Measurements from ENCODE around the gene RPS29.

RPS29 gene

DNA sequence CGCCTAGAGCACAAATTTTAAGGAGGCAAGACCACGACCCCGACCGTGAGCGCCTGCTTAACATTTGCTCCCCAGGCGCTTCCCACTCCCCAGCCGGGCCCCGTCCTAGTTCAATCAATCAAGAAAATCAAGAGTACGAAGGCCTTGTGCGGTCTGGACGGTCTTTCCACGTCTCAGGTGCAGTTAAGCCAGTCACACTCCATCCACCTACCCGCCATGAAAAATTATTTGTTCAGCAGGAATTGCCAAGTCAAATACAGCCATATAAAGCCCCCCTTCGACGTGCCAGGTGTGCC, 12.0 kb upstream of the RPS29 start:
- no peak for DNase-seq (ENCODE audit: low spot score)

DNA sequence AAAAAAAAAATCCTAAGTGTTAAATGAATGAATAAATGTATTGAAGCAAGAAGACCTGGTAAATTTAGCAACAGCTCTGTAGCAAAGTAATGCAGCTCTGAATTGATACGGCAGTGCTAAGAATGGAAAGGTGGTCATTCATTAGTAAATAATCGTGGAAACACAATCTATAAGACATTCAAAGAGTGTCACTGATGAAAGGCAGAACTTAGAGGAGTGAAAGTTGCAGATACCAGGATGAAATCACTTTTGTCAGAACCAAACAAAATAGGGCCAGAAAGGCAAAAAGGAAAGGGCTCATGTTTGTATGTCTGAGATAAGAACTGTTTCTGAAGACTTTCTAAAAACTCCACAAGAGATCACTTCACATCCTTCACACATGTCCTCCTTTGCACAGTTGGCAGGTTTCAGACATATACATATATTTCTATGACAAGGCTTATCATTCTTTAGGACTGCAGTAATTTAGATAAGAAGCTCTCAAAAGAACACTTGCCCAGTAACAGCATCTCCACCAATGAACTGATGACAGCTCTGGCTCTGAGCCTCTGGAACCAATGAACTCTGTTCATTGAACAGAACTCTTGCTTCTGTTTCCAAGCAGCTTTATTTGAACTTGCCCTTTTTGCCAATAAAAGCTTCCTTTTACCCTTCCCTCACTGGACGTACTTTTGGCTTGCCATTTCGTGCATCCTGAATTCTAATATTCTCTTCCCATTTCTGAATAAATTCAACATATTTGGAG, 8.3 kb upstream of the RPS29 start:
- no peak for DNase-seq (ENCODE audit: low spot score)

DNA sequence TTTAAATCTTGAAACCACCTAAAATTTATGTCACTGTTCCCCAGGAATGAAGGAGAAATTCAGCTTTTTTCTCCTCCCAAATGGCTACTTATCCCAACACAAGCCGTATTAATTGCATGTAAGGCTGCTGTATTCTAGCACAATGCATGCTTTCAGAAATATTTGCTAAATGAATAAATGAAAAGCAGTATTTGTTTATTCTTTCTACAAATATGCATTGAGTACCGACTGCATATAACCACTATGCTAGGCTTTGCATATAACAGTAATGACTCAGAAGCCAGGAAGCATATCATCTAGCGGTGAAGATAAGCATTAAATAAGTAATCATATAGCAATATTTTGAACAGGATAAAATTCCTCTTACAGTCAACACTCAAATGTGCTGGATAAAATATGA, 6.8 kb upstream of the RPS29 start:
- no peak for DNase-seq (ENCODE audit: low spot score)

DNA sequence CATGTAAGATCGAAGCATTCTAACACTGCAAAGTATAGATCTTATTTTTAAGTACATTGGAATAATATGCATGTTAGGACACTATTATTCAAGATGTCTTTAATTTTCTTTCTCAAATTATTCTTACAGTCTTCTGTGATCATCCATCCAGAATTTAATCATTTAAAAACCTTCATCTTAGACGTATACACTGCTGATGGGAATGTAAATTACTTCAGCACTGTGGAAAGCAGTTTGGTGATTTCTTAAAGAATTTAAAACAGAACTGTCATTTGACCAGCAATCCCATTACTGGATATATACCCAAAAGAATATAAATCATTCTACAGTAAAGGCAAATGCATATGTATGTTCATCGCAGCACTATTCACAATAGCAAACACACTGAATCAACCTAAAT, 3.2 kb upstream of the RPS29 start:
- no peak for DNase-seq (ENCODE audit: low spot score)

DNA sequence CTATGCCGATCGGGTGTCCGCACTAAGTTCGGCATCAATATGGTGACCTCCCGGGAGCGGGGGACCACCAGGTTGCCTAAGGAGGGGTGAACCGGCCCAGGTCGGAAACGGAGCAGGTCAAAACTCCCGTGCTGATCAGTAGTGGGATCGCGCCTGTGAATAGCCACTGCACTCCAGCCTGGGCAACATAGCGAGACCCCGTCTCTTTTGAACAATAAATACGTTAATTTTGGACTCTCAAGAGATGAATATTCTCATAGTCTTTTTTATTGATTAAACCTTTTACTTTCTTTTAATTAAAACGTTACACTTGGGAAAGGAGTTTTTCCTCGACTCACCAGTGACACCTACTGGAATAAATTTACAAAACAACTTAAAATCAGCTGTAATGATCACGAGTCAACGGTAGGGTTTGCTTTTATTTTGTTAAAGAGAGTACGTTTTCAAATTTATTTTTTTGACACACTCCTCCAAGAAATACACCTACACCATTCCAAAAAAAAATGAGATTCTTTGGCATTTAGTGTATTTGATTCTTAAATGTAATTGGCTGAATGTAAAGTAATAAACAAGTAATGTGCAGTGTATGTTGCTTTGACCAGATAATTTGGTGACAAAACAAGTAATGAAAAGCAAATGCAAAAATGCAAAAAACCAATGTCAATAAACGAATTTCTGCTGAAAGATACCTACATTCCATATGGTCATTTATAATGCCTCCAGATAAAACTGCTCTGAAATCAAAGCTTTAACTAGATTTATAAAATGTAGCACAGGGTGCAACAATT, 687 bp upstream of the RPS29 start:
- DNase-seq (ENCODE audit: low spot score) = peak; percentile 75

DNA sequence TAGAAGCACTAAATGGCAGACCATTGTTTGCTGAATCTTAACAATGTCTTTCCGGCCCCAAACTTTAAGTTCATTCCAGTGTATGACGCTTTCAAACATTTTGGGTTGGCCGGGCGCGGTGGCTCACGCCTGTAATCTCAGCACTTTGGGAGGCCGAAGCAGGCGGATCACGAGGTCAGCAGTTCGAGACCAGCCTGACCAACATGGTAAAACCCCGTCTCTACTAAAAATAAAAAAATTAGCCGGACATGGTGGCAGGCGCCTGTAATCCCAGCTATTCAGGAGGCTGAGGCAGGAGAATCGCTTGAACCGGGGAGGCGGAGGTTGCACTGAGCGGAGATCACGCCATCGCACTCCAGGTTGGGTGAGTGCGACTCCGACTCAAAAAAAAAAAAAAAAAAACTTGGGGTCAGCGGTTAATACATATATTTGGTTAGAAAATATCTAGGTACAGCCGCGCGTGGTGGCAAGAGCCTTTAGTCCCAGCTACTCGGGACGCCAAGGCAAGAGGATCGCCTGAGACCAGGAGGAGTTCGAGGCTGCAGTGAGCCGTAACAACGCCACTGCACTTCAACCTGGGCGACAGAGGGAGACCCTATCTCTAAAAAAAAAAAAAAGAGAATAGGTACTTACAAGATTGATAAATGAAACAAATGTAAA, 1.1 kb downstream of the RPS29 start:
- peak; percentile 43 for DNase-seq (ENCODE audit: low spot score)

DNA sequence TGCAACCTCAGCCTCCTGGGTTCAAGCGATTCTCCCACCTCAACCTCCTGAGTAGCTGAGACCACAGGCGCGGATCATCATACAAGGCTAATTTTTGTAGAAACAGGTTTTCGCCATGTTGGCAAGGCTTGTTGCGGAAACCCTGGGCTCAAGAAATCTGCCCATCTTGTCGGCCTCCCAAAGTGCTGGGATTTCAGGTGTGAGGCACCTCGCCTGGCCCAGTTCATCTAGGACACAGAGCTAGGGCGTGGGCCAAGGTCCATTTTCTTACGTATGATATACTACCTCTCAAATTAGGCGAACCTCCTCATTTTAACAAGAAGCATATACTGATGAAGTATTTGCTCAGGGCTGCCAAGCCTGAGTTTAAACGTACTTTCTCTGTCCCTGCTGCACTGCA, 2.1 kb downstream of the RPS29 start:
- no peak for DNase-seq (ENCODE audit: low spot score)

DNA sequence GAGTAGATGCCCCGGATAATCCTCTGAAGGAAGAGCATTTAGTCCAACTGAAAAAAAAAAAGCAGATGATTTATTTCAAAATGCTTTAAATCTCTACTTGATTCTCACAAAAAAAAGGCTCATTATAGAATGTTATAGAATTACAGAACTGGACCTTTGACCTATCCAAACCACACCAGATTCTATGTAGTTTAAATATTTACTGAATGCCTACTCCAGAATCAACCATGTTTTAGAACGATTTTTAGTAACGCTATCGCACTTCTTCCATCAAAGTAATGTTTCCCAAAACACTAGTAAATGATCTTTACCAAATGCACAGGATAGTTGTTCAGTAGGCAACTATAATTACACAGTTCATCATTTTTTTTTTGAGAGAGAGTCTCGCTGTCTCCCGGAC, 2.6 kb downstream of the RPS29 start:
- DNase-seq (ENCODE audit: low spot score) = no peak

DNA sequence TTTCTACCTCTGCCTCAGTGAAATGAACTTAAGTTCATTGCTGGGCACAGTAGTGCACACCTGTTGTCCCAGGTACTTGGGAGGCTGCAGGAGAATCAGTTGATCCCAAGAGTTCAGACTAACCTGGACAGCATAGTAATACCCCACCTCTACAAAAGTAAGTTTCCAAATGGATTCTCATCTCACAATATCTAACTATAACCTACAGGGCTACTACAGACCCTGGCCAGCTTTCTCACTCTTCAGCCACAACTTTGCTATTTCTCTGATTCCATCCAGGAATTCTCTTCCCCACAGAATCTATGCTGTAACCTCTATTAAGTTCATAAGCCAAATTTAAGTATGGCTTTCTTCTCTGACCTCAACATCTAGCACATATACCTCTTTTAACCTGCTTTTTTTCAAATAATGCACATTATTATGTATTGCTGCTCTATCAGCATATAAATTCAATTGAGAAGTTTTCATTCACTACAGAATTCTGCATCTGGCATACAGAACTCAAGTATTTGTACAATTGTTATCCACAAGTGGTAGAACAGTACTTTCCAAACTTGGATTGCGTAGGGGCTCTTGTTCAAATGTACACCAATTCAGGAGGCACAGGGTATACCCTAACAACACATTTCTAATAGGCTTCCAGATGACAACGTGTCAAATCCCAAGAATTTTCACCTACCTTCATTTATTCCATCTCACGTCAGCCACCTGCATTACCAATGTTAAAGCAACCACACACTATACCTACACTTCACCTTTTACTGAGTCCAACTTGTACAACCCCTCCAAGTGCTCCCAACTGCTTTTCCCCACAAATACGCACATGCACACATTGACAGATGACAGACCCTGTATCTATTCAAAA, 3.8 kb downstream of the RPS29 start:
- DNase-seq (ENCODE audit: low spot score) = no peak

DNA sequence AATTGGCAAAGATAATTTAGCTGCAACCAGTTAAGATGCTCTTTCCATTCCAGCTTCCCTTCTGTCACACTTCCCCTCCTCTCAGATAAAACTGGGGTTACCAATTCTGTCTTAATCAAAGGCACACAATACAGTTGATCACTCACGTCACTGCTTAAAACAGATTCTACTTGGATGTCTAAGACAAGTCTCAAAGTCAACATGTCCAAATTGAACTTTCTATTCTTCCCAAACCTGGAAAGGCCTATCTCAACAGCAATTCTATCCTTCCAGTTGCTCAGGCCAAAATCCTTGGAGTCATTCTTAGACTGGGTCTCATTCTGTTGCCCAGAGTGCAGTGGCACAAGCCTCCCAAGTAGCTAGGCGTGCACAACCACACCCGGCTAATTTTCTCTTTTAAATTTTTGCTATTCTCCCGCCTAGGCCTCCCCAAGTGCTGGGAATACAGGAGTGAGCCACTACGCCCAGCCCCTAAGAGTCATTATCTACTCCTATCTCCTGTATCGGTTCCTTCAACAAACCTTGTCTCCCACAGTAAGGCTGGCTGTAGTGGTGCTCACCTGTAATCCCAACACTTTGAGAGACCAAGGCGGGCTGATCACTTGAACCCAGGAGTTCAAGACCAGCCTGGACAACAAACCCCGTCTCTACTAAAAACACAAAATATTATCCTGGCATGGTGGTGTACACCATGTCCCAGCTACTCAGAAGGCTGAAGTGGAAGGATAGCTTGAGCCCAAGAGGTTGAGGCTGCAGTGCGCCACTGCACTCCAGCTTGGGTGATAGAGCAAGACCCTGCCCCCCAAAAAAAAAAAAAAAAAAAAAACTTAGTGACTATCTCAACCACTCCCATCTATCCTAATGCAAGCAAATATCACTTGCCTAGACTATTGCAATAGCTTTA, 4.7 kb downstream of the RPS29 start:
- no peak for DNase-seq (ENCODE audit: low spot score)

DNA sequence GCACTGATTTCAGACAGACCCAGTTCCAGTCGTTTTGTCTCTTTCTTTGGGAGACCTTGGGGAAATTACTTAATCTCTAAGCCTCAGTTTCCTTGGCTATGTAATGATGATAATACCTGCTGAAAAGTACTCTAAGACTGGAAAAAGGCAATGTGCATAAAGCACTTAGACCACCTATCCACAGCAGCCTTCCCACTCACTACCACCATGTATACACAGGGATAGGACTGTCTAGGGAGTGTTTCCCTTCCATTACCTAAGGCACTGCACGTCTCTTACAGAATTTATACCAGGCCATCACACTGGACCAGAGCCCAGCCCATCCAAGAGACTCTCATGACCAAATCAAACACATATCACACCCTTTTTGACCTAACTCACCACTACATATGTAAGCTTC, 6.3 kb downstream of the RPS29 start:
- no peak for DNase-seq (ENCODE audit: low spot score)

DNA sequence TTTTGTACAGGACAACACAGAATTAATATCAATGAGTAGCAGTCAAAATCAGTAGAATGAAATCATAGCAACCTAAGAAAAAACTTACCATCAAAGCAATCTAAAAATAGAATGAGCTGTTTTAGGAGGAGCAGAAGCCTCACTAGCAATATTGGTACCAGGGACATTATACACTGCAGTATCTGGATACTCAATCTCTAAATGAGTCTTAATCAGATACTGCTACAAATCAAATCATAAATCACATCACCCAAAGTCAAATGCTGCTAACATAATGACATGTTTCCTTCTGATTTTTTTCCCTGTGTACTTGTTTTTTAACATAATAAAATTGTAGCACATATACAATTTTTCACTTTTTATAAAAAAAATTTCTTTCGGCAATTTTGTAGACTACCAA, 8.0 kb downstream of the RPS29 start:
- no peak for DNase-seq (ENCODE audit: low spot score)

DNA sequence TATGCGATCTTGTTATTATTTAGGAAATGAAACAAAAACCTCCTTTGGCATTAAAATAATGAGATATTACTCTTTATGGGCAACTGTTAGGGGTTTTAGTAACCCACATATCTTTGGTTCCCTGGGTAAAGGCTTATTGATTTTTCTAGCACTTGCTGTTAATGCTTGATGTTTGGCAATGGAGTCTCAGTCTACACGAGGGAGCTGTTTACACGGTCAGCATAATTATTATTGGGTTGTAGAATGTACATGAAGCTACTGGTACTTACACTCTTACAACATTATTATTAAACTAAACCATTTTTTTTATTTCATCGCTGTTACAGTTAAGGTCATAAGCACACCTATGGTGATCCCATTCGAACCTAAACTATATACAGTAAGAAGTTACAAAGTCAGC, 12.1 kb downstream of the RPS29 start:
- no peak for DNase-seq (ENCODE audit: low spot score)

DNA sequence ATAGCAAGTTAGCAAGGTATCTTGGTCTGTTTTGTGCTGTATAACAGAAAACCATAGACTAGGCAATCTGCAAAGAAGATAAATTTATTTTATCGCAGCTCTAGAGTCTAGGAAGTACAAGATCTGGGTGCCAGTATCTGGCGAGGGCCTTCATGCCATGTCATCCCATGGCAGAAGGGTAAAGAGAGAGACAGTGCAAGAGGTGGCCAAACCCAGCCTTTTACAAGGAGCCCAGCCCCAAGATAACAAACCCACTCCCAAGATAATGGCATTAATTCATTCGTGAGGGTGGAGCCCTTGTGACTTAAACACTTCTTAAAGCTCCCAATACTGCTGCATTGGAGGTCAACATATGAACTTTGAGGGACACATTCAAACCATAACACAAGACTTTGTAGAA, 16.9 kb downstream of the RPS29 start:
- no peak for DNase-seq (ENCODE audit: low spot score)

DNA sequence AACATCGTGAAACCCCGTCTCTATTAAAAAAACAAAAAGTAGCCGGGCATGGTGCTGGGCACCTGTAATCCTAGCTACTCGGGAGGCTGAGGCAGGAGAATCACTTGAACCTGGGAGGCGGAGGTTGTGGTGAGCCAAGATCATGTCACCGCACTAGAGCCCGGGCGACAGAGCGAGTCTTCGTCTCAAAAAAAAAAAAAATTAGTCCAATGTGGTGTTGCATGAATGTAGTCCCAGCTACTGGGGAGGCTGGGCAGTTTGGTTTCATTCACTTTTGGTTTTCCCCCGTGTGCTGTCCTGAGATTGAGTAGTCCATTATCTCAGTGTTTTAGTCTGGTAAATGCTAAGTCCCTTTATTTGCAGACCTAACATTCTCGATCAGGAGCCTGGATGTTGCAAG, 19.5 kb downstream of the RPS29 start:
- DNase-seq (ENCODE audit: low spot score) = no peak

DNA sequence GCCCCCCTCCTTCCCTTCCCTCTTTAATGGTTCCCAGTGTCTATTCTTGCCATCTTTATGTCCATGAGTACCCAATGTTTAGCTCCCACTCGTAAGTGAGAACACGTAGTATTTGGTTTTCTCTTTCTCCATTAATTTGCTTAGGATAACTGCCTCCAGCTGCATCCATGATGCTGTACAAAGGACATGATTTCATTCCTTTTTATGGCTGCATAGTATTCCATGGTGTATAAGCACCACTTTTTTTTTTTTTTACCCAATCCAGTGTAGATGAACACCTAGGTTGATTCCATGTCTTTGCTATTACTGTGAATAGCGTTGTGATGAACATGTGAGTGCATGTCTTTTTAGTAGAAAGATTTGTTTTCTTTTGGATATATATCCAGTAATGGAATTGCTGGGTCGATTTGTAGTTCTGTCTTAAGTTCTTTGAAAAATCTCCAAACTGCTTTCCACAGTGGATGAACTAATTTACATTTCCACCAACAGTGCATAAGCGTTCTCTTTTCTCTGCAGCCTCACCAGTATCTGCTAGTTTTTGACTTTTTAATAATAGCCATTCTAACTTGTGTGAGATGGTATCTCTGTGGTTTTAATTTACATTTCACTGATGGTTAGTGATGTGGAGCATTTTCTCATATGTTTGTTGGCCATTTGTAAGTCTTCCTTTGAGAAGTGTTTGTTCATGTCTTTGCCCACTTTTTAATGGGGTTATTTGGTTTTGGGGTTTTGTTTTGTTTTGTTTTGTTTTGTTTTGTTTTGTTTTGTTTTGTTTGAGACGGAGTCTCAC, 26.0 kb downstream of the RPS29 start:
- DNase-seq (ENCODE audit: low spot score) = no peak

DNA sequence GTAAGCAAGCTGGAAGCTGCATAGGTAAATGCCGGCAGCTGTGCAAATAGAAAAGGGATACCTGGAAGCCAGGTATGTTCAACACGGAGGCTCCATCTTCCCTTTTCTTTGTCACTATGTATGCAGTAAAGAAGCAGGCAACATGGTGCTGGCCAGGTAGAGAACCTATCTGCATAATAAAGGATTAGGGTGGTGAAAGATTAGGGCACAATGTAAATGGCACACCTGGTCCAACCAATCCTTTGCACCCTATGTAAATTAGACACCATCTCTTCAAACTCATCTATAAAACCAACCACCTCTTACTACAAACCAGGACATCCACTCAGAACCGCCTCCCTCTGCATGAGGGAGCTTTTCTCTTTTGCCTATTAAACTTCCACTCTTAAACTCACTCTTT, 32.3 kb downstream of the RPS29 start:
- DNase-seq (ENCODE audit: low spot score) = no peak

DNA sequence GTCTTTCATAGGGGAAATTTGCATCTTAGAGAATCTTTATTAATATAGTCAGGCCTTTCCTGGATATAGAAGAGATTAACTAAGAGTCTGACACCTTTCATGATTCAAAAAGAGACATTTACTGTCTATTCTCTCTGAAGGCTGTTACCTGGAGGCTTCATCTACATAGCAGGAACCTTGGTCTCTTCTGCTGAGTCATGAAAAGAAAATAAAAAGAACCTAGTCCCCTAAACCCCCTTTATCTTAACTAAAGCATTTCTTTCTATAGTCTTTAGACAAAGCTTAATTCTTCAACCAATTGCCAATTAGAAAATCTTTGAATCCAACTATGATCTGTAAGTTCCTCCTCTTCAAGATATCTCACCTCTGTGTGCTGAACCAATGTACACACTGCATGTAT, 33.1 kb downstream of the RPS29 start:
- DNase-seq (ENCODE audit: low spot score) = no peak

DNA sequence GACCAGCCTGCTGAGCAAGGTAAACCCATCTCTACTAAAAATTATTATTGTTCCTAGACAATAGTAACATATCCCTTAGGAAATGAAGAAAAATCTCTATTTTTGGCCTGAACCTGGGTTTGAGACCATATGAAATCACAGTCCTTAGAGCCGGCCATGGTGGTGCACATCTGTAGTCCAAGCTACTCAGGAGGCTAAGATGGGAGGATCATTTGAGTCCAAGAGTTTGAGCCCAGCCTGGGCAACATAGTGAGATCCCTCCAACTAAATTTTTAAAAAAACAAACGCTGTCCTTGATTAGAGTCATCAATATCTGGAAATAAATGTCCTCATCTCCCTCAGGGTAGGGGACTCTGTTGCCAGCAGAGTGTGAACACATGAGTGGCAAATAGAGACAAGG, 34.6 kb downstream of the RPS29 start:
- no peak for DNase-seq (ENCODE audit: low spot score)

DNA sequence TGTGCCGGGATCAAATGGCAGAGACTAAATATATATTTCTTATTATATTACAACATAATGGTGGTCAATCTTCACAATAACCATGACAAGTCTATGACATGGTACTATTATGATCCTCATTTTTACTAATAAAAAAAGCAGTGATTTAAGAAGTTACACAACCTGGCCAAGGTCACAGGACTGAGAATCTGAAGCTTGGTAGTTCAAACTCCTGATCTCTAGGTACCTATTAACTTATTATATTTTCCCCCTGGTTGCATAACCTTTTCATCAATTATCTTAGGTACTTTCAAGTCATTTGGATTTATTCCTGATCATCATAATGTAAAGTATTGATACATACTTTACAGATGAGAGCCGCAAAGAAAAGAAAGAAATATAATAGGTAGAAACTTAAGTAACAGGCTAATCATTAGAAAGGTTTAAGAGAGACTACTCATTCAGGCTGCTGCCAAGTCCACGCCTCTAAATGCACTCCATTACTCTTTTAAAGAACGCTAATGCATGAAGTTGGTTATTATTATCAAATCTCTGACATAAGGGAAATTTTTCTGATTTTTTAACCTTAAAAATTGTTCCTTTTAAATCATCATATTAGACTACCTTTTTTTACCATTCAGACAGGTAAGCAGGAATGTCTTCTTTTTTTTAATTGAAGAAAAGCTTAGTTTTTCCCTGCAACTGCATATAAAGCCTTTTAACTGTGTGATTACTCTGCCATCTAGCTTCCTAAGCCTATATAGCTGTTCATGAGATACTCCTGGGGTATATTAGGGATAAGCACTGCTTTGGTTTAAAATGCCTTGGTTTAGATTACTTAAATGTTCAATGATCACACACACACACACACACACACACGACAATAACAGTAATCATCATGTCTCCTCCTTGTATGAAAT, 35.6 kb downstream of the RPS29 start:
- DNase-seq (ENCODE audit: low spot score) = no peak

Data from activated CD4-positive, alpha-beta T cell treated with anti-CD3 and anti-CD28 coated beads, Interleukin-2, Interleukin-4, amounts not matched to agents 100 ng/mL and 50 ng/mL, durations not matched to agents 16 hours and 8 hours (primary cell).